ENCODE measurements around the gene DRC7.
A peak's percentile ranks its signal among the peaks of the same experiment; 100 is the strongest.
"Not testable (repeated sequence)": the region's sequence is repeated elsewhere in the genome, so short reads cannot be mapped to it uniquely, and the experiment has no call there.

Gene DRC7

DNA sequence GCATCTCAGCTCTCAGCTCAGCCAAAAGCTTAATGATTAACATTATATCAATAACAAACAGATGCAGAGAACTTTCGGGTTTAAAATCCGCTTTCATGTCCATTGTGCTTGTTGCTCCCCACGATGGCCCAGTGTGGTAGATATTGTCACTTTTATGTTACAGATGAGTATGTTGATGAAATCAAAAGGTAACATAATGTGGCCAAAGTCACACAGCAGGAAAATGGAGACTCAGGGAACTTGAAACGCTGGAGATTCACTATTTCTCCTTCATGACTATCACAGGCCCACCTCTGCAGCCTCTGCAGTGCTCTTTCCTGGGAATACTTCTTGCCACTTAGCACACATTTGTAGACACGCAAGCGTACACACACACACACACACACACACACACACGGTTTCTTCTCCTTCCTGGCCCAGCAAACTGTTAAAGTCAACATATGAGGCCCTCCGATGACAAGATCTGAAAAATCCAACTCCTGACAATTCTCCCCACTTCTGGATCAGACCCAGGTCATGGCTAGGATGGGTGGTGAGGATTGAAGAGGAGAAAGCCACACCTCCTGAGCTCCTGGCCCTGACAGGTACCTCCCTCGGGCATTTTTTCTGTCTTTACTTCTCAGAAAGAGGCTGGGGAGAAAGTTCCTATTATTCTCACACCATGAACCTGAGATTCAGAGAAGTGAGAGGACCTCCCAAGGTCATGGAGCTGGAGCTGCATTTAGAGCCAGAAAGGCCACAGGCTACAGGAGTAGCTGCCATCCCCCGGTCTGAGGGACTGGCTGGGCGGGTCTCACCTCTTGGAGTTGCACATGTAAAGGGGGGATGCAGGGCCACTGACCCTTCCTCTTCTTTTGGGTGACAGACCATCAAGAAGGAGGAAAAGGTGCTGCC, 9.7 kb downstream of the DRC7 start:
- DNase-seq (ENCODE audit: low read depth, low spot score): no peak
- H3K4me3 ChIP-seq (ENCODE audit: low read length): no peak overlapping the region

DNA sequence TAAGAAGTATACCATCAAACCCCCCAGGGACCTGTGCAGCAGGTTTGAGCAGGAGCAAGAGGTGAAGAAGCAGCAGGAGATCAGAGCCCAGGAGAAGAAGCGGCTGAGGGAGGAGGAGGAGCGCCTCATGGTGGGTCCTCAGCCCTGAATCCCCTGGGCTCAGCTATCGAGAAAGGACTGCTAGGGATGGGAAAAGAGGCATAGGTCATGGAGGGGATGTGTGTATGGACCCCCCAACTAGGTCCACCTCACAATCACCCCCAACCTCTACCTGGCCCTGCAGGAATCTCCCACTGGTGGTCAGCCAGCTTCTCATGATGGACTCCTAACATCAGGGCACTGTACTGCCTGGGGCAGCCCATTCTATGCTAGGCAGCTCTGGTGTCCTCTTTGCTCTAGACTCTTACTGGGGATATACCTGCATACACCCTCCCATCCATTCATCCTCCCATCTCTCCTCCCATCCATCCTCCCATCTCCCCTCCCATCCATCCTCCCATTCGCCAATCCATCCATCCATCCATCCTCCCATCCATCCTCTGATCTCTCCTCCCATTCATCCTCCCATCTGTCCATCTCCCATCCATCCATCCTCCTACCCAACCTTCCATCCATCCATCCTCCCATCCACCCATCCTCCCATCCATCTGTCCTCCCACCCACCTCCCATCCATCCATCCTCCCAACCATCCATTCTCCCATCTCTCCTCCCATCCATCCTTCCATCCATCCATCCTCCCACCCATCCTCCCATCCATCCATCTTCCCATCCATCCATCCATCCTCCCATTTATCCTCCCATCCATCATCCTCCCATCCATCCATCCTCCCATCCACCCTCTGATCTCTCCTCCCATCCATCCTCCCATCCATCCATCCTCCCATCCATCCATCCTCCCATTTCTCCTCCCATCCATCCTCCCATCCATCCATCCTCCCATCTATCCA, 10.6 kb downstream of the DRC7 start:
- H3K4me3 ChIP-seq (ENCODE audit: low read length): no peak overlapping the region
- DNase-seq (ENCODE audit: low read depth, low spot score): no peak

DNA sequence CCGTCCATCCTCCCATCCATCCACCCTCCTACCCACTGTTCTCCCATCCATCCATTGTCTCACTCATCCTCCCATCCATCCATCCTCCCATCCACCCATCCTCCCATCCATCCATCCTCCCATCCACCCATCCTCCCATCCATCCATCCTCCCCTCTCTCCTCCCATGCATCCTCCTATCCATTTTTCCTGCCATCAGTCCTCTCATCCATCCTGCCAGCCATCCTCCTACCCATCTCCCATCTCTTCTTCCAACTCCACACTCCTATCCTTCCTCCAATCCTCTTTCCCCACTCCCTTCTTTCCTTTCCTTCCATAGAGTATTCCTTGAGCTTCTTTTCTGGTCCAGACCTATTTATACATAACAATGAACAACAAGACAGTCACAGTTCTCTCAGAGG, 12.1 kb downstream of the DRC7 start:
- DNase-seq (ENCODE audit: low read depth, low spot score): no peak

DNA sequence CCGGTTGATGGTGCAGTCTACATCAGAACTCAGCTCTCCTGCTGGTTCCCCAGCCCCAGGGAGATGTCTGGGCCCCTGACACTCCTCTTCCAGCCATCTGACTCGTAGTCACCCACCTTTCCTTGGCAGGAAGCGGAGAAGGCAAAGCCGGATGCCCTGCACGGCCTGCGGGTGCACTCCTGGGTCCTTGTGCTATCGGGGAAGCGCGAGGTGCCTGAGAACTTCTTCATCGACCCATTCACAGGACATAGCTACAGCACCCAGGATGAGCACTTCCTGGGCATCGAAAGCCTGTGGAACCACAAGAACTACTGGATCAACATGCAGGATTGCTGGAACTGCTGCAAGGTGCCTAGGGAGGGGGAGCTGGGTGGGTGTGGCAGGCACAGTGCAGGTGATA, 12.7 kb downstream of the DRC7 start:
- DNase-seq (ENCODE audit: low read depth, low spot score): no peak
- H3K4me3 ChIP-seq (ENCODE audit: low read length): no peak overlapping the region

More for the DNA sequence above, 12.1 kb downstream of the DRC7 start:
- H3K4me3 ChIP-seq (ENCODE audit: low read length): no peak overlapping the region

DNA sequence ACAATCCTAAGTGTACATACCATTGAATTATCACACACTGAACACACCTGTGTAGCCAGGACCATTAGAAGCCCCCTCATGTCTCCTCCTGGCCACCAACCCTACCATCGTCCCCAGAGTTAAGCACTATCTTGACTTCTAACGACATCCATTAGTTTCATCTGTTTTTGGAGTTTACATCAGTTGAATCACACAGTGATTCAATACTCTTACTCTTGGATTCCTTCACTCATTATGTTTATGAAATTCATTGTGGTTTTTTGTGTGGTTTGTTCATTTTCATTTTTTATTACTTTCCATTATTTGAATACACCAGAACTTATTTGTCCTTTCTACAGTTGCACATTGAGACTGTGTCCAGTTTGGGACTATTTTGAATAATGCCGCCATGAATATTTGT, 13.6 kb downstream of the DRC7 start:
- DNase-seq (ENCODE audit: low read depth, low spot score): no peak
- H3K4me3 ChIP-seq (ENCODE audit: low read length): no peak overlapping the region

- DNase-seq (ENCODE audit: low read depth, low spot score): no peak
- no peak overlapping the region for H3K4me3 ChIP-seq (ENCODE audit: low read length)
Measured at GRCh38 chr16:57709663-57710062, 15.1 kb downstream of the DRC7 start.

DNA sequence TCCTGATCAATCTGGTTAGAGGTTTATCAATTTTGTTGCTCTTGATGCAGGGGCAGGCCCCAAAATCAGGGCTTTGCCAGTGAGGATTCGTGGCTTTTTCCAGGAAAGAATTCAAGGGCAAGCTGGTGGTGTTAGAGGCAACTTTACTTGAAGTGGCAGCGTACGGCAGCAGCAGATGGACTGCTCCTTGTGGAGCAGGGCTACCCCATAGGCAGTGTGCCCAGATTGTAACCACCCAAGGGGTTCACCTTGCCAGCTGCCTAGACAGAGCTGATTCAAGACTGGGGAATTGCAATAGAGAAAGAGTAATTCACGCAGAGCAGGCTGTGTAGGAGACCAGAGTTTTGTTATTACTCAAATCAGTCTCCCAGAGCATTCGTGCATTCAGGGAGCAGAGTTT, 16.7 kb downstream of the DRC7 start:
- no peak for DNase-seq (ENCODE audit: low read depth, low spot score)
- H3K4me3 ChIP-seq (ENCODE audit: low read length): no peak overlapping the region

DNA sequence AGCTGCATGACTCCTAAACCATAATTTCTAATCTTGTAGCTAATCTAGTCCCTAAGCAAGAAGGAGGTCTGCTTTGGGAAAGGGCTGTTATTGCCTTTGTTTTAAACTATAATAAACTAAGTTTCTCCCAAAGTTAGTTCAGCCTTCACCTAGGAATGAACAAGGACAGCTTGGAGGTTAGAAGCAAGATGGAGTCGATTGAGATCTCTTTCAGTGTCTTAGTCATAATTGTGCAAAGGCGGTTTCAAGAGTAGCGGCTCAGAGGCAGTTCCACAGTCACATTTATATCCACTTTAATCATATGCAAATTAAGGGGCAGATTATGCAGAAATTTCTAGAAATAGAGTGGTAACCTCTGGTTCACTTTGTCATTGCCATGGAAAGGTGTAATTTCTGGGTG, 17.4 kb downstream of the DRC7 start:
- no peak overlapping the region for H3K4me3 ChIP-seq (ENCODE audit: low read length)
- DNase-seq (ENCODE audit: low read depth, low spot score): no peak

DNA sequence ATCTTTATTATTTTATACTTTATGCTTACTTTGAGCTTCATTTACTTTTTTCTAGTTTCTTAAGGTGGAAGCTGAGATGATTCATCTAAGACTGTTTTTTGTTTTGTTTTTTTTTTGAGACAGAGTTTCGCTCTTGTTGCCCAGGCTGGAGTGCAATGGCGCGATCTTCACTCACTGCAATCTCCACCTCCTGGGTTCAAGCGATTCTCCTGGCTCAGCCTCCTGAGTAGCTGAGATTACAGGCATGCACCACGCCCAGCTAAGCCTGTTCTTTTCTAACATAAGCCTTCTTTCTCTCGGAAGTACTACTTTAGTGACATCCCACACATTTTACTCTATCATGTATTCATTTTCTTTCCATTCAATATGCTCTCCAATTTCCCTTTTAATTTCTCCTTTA, 18.0 kb downstream of the DRC7 start:
- DNase-seq (ENCODE audit: low read depth, low spot score); H3K4me3 ChIP-seq (ENCODE audit: low read length): not testable (repeated sequence)

- H3K4me3 ChIP-seq (ENCODE audit: low read length): no peak overlapping the region
- DNase-seq (ENCODE audit: low read depth, low spot score): no peak
Measured at GRCh38 chr16:57713596-57713995, 19.0 kb downstream of the DRC7 start.

GRCh38 chr16:57714047-57714446, 19.4 kb downstream of the DRC7 start:
- DNase-seq (ENCODE audit: low read depth, low spot score): no peak
- no peak overlapping the region for H3K4me3 ChIP-seq (ENCODE audit: low read length)

DNA sequence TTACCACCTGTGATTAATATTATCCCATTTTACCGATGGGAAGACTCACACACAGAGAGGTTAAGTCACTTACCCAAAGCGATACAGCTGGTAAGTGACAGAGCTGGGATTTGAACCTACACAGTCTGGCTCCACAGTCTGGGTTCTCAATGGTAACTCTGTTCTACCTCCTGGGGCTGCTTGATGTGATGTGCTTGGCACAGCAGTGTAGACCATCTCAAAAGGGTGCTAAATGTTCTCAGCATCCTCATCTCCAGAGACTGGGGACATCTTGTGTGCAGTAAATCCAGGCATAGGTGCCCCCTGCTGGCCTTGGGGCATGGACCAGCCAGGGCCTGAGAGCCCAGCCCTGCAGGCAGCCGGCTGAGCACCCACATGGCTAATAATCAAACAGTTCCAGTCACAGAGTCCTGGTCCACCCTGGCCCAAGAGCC, 25.6 kb downstream of the DRC7 start:
- no peak overlapping the region for H3K4me3 ChIP-seq (ENCODE audit: low read length)
- peak; percentile 54 for DNase-seq (ENCODE audit: low read depth, low spot score)

GRCh38 chr16:57721356-57722209, 27.0 kb downstream of the DRC7 start:
- no peak for DNase-seq (ENCODE audit: low read depth, low spot score)
- H3K4me3 ChIP-seq (ENCODE audit: low read length): no peak overlapping the region

DNA sequence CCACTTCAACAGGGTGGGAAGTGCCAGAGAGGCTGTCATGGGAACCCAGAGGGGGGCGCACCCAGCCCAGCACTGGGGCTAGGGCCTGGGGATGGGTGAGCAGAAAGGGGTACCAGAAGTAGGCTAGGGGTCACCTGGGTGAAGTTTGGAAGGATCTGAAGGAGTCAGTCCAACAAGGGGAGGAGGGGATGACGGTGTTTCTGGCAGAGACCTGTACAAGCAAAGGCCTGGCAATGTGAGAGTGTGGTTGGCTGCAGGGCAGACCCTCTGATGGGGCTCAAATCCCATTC, 27.5 kb downstream of the DRC7 start:
- no peak overlapping the region for H3K4me3 ChIP-seq (ENCODE audit: low read length)
- no peak for DNase-seq (ENCODE audit: low read depth, low spot score)

- DNase-seq (ENCODE audit: low read depth, low spot score): no peak
- H3K4me3 ChIP-seq (ENCODE audit: low read length): no peak overlapping the region
Measured at GRCh38 chr16:57722651-57723050, 28.0 kb downstream of the DRC7 start.

DNA sequence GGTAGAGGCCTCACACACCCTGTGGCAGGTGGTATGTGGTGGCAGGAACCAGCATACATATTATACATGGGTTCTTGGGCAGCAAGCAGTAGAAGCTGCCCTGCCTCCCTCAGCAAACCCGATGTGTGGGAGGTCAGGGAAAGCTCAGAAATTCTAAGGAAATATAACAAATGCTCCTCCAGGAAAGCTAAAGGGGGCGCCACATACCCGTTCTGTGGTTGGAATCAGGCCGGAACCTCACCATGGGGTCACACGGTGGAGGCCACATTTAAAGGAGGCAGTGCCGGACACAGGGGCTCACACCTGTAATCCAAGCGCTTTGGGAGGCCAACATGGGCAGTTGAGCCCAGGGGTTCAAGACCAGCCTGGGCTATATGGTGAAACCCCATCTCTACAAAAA, 28.6 kb downstream of the DRC7 start:
- no peak overlapping the region for H3K4me3 ChIP-seq (ENCODE audit: low read length)
- DNase-seq (ENCODE audit: low read depth, low spot score): no peak

DNA sequence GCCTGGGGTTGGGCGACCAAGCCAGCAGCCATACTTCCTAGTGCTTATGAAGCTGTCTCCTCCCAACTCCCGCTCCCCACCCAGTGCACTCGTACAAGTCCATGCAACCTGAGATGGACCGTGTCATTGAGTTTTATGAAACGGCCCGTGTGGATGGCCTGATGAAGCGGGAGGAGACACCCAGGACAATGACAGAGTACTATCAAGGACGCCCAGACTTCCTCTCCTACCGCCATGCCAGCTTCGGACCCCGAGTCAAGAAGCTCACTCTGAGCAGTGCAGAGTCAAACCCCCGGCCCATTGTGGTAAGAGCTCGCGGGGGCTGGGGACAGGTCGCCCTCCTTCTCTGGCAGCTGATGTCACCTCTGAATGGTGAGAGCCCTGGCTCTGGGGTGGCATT, 29.9 kb downstream of the DRC7 start:
- H3K4me3 ChIP-seq (ENCODE audit: low read length): no peak overlapping the region
- no peak for DNase-seq (ENCODE audit: low read depth, low spot score)

- DNase-seq (ENCODE audit: low read depth, low spot score): no peak
Measured at GRCh38 chr16:57725151-57725550, 30.5 kb downstream of the DRC7 start.

DNA sequence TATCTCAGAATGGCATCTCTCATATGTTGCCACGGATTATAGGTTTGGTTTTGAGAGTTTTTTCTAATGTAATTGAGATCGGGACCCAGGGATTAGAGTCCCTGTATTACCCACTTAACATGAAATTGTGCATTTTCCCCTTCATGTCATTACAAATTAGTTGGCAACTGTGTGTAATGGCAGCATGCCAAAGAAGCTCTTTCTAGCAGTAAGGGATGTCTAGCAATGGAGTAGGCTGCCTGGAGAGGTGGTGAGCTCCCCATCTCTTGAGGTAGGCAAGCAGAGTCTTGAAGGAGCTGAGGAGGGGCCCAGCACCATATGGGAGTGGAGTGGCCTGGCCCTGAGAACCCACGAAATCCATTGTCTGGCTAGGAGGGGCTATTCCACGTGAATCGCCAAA, 30.9 kb downstream of the DRC7 start:
- no peak overlapping the region for H3K4me3 ChIP-seq (ENCODE audit: low read length)
- DNase-seq (ENCODE audit: low read depth, low spot score): no peak

More at GRCh38 chr16:57725151-57725550, 30.5 kb downstream of the DRC7 start:
- no peak overlapping the region for H3K4me3 ChIP-seq (ENCODE audit: low read length)

Measured in Jurkat, Clone E6-1 (cell line).